Measurements from ENCODE around the gene RGS9.
"Not testable (repeated sequence)": the region's sequence is repeated elsewhere in the genome, so short reads cannot be mapped to it uniquely, and the experiment has no call there.

Gene RGS9

GRCh38 chr17:65176646-65177409, 39.7 kb downstream of the RGS9 start:
- no peak overlapping the region for H3K4me3 ChIP-seq (ENCODE audit: low read length)
- no peak for DNase-seq (ENCODE audit: low read depth, low spot score)

GRCh38 chr17:65177901-65178300, 40.7 kb downstream of the RGS9 start:
- H3K4me3 ChIP-seq (ENCODE audit: low read length), result no peak overlapping the region
- DNase-seq (ENCODE audit: low read depth, low spot score), result no peak

- not testable (repeated sequence) for DNase-seq (ENCODE audit: low read depth, low spot score)
- peak overlapping the region; percentile 17 for H3K4me3 ChIP-seq (ENCODE audit: low read length)
Measured at GRCh38 chr17:65180276-65180675, 43.1 kb downstream of the RGS9 start.

- not testable (repeated sequence) for H3K4me3 ChIP-seq (ENCODE audit: low read length); DNase-seq (ENCODE audit: low read depth, low spot score)
Measured at GRCh38 chr17:65180752-65181236, 43.6 kb downstream of the RGS9 start.

GRCh38 chr17:65181237-65182061, 44.3 kb downstream of the RGS9 start:
- DNase-seq (ENCODE audit: low read depth, low spot score), result no peak
- H3K4me3 ChIP-seq (ENCODE audit: low read length), result no peak overlapping the region

- H3K4me3 ChIP-seq (ENCODE audit: low read length), result no peak overlapping the region
- no peak for DNase-seq (ENCODE audit: low read depth, low spot score)
Measured at GRCh38 chr17:65182233-65182632, 45.1 kb downstream of the RGS9 start.

GRCh38 chr17:65183736-65184135, 46.6 kb downstream of the RGS9 start:
- H3K4me3 ChIP-seq (ENCODE audit: low read length), result no peak overlapping the region
- no peak for DNase-seq (ENCODE audit: low read depth, low spot score)

GRCh38 chr17:65184235-65184959, 47.2 kb downstream of the RGS9 start:
- no peak for DNase-seq (ENCODE audit: low read depth, low spot score)
- H3K4me3 ChIP-seq (ENCODE audit: low read length), result no peak overlapping the region

GRCh38 chr17:65185062-65185461, 47.9 kb downstream of the RGS9 start:
- no peak overlapping the region for H3K4me3 ChIP-seq (ENCODE audit: low read length)
- DNase-seq (ENCODE audit: low read depth, low spot score), result no peak

GRCh38 chr17:65185668-65186382, 48.7 kb downstream of the RGS9 start:
- H3K4me3 ChIP-seq (ENCODE audit: low read length), result no peak overlapping the region
- DNase-seq (ENCODE audit: low read depth, low spot score), result no peak

GRCh38 chr17:65190467-65191097, 53.4 kb downstream of the RGS9 start:
- DNase-seq (ENCODE audit: low read depth, low spot score), result no peak
- H3K4me3 ChIP-seq (ENCODE audit: low read length), result no peak overlapping the region

GRCh38 chr17:65191811-65192740, 54.9 kb downstream of the RGS9 start:
- no peak overlapping the region for H3K4me3 ChIP-seq (ENCODE audit: low read length)
- no peak for DNase-seq (ENCODE audit: low read depth, low spot score)

- DNase-seq (ENCODE audit: low read depth, low spot score), result no peak
Measured at GRCh38 chr17:65193305-65193704, 56.1 kb downstream of the RGS9 start.

GRCh38 chr17:65193716-65194293, 56.6 kb downstream of the RGS9 start:
- no peak overlapping the region for H3K4me3 ChIP-seq (ENCODE audit: low read length)
- DNase-seq (ENCODE audit: low read depth, low spot score), result no peak

More at GRCh38 chr17:65193305-65193704, 56.1 kb downstream of the RGS9 start:
- H3K4me3 ChIP-seq (ENCODE audit: low read length), result no peak overlapping the region

GRCh38 chr17:65194670-65195334, 57.6 kb downstream of the RGS9 start:
- DNase-seq (ENCODE audit: low read depth, low spot score), result no peak
- H3K4me3 ChIP-seq (ENCODE audit: low read length), result no peak overlapping the region

GRCh38 chr17:65195716-65196115, 58.5 kb downstream of the RGS9 start:
- no peak for DNase-seq (ENCODE audit: low read depth, low spot score)
- H3K4me3 ChIP-seq (ENCODE audit: low read length), result no peak overlapping the region

- no peak for DNase-seq (ENCODE audit: low read depth, low spot score)
- H3K4me3 ChIP-seq (ENCODE audit: low read length), result no peak overlapping the region
Measured at GRCh38 chr17:65196617-65197016, 59.4 kb downstream of the RGS9 start.

Measured in Jurkat, Clone E6-1 (cell line).